Measurements from ENCODE around the gene IBA57.

- TF ChIP-seq, protein P1, sequence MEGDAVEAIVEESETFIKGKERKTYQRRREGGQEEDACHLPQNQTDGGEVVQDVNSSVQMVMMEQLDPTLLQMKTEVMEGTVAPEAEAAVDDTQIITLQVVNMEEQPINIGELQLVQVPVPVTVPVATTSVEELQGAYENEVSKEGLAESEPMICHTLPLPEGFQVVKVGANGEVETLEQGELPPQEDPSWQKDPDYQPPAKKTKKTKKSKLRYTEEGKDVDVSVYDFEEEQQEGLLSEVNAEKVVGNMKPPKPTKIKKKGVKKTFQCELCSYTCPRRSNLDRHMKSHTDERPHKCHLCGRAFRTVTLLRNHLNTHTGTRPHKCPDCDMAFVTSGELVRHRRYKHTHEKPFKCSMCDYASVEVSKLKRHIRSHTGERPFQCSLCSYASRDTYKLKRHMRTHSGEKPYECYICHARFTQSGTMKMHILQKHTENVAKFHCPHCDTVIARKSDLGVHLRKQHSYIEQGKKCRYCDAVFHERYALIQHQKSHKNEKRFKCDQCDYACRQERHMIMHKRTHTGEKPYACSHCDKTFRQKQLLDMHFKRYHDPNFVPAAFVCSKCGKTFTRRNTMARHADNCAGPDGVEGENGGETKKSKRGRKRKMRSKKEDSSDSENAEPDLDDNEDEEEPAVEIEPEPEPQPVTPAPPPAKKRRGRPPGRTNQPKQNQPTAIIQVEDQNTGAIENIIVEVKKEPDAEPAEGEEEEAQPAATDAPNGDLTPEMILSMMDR (IDR thresholded peaks at IDR 0.05) = no peak
- TF ChIP-seq POLR2A (IDR thresholded peaks at IDR 0.05; ENCODE audit: low read depth) (no peak), POLR2AphosphoS5 (IDR thresholded peaks at IDR 0.05) (no peak), EP300 (IDR thresholded peaks at IDR 0.05) (no peak)
Measured at GRCh38 chr1:228157729-228158126, 7.9 kb upstream of the IBA57 start.

Data from esophagus muscularis mucosa (tissue), 4 donors.